Left hindlimb (tissue), 1 donor: Measurements from ENCODE around the gene CTIF.

ENCODE experiments used
- DNase-seq: peaks from one replicate; pipeline ENCODE4 v3.0.0-alpha.2; 2018

The CTIF gene

DNA sequence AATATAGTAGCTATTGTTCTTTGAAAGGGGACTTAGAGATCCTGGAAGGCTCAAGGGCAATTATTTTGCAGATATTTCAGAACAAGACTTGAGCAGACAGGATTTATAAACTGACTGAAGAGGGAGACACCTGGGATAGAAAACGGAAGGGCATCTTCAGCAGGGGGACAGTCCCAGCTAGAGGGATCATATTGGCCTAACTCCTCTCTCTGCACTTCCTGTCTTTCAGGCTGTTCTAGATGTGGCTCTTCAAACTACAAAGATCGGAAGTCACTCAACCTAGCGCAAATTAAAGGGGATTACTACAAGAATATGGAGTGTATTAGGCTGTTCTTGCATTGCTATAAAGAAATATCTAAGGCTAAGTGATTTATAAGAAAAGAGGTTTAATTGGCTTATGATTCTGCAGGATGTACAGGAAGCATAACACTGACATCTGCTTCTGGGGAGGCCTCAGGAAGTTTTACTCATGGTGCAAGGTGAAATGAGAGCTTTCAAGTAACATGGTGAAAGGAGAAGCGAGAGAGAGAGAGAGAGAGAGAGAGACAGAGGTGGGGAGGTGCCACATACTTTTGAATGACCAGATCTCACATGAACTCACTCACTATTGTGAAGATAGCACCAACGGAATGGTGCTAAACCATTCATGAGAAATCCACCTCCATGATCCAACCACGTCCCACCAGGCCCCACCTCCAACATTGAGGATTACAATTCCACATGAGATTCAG is 5.3 kb upstream of the CTIF start:
- DNase-seq, result no peak

DNA sequence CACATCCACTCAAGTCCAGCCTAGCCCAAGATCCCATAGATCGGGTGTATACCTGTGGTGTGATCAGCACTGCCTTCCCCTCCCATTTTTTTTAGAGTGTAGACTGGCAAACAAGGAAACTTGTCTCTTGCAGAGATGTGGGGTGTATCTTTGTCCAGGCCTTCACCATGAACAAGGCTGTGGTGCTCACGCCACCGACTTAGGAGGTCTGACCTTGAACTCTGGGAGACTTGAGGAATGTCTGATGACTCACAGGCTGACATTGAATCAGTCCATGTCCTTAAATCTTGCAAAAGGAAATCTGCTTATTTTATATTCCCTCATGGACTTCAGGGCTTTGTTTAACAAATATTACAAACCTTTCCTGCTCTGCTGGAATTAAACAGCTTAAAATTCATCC is 4.5 kb upstream of the CTIF start:
- DNase-seq, result no peak

GRCh38 chr18:48535956-48536355 is 2.9 kb upstream of the CTIF start:
- no peak for DNase-seq

DNA sequence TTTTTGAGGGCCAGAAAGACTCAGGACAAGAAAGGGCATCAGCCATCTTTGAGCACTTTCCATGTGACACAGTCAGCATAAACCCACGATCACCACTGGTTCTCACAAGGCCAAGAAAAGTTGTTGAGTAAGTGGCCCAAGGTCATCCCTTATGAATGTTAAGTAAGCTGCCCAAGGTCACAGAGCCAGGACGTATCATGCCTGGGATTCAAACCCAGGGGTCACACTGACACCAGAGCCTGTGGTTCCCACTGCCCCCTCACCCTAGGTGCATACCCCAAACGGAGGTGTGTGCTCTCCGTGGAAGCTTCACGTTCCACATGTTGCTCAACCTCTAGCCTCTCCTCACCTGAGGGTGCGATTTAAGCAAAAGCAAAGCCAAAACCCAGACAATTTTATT is 2.3 kb upstream of the CTIF start:
- DNase-seq, result no peak

- DNase-seq, result peak; percentile 69
Measured at GRCh38 chr18:48539406-48540250, 797 bp downstream of the CTIF start.

GRCh38 chr18:48540251-48541025 is 1.6 kb downstream of the CTIF start:
- peak; percentile 75 for DNase-seq

- peak; percentile 84 for DNase-seq
Measured at GRCh38 chr18:48541026-48541746, 2.4 kb downstream of the CTIF start.

DNA sequence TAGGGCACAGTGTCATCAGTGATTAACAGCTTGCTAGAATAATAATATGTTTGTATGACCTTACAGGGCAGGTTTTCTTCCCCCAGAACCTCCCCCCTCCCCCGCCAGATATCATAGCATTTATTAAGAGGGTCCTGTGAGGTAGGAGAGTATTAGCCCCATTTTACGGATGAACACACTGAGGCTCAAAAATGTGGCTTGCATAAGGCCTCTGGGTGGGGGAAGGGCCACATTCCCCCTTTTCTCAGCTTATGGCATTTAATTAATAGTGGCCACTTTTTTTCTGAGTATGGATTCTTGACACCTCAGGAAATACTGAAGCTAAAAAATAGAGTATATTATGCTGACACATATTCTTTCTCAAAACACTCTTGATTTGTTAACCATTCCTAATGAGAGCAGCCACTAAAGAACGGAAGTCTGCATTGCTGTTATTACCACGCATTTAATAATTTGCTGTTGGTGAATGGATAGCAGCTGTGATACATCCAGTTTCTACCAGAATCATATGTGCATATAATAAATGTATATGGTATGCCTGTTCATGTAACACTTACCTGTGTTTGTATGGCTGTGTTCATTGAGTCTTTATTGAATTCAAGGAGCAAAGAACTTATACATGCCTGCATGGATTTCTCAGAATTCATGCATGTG is 3.0 kb downstream of the CTIF start:
- no peak for DNase-seq

- no peak for DNase-seq
Measured at GRCh38 chr18:48542513-48543181, 3.8 kb downstream of the CTIF start.

DNA sequence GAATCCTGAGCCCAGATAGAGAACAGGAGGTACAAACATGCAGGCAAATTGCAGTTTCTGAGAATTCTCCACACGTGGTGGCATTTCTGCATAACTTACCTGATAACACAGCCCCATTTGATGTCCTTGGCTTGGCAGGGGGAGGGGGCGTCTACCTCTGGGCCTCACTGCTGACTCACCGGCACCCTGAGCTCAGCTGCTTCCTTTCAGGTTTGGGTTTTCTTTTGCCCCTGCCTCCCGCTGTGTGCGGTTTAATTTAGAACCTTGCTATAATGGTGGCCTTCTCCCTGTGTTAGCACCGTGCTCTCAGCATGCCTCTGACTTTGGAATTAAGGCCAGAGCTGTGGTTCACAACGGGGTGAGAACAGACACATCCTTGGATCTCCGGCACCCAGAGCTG is 4.4 kb downstream of the CTIF start:
- no peak for DNase-seq

- no peak for DNase-seq
Measured at GRCh38 chr18:48544116-48544515, 5.3 kb downstream of the CTIF start.

DNA sequence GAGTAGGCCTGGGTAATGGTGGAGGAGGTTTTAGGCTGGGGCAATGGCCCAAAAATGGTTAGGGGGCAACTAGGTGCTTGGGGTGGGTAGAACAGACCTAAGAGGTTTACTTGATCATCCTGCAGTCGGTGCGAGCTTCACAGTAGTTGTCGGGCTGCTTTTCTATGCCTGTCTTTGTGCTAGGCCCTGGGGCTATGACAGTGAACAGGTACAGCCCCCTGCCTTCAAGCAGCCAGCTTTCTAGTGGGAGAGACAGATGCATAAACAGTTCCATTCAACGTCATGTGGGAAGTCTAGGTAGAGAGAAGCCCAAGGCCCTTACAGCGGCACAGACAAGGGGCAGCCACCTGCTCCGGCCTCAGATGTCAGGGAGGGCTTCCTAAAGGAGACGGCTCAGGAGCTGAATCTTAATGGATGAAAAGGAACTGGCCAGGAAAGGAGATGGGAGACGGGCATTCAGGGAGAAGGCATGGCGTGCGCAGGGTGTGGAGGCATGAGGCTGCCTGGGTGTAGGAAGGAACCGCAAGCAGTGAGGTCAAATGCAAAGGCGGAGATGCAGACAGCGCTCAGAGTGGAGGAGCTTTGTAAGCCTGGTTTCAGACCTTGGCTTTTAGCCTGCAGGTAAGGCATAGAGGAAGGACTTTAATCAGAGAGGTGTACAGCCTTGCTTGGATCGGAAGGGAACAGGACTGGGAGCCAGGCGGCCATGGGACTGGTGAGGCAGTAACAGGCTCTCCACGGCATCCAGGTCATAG is 6.0 kb downstream of the CTIF start:
- no peak for DNase-seq

GRCh38 chr18:48545757-48546321 is 7.0 kb downstream of the CTIF start:
- DNase-seq, result peak; percentile 81

GRCh38 chr18:48546396-48546795 is 7.6 kb downstream of the CTIF start:
- no peak for DNase-seq

DNA sequence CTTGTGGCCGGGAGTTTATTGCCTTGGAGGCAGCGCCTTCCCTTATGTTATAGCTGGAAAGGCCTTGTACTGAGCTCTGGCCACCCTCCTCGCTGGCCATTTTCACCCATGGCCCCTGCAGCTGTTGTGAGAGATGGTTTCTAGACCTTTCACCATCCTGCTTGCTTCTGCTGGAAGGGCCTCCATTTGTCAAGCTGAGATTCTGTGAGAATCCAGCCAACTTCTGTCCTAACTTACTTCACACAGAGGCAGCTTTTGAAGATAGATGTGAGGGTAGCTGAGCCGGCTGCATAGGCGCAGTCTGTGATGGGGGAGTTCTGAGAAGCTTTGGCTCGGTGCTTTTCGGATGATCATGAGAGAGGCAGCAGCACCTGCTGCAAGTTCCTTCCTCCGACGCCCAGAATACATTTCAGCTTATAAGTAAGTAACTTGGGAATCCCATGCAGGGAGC is 8.7 kb downstream of the CTIF start:
- no peak for DNase-seq

DNA sequence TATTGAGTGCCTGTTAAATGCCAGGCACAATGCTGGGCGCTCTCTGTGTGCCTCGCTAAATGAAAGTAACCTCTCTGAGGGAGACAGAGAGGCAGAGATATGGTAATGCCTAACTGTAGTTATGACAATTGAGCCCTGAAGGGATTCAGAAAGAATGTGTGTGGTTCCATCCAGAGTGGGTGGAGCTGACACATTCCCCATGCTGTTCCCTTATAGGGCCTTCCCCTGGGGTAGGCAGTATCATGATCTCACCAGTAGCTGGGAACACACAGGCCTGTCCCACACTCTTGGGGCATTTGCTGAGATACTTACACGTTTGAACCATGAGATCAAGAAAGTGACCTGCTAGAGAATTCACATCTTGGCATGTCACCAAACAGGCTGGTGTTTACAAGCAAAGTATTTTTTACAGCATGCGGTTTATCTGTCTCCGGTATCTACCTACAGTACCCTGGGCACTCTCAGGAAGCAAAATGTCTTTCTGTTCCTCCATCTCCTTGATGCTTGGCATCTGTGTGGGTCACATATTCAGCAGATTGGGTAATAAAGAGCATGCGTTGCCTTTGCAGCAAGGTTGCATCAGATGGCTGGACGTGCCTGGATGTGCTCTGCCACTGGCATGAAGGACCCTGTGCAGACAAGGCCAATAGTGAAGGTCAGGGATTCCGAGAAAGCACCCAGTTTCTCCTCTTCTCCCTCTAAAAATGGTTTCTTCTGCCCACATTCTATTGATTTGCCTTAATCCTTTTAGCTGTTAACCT is 9.4 kb downstream of the CTIF start:
- DNase-seq, result peak; percentile 38

DNA sequence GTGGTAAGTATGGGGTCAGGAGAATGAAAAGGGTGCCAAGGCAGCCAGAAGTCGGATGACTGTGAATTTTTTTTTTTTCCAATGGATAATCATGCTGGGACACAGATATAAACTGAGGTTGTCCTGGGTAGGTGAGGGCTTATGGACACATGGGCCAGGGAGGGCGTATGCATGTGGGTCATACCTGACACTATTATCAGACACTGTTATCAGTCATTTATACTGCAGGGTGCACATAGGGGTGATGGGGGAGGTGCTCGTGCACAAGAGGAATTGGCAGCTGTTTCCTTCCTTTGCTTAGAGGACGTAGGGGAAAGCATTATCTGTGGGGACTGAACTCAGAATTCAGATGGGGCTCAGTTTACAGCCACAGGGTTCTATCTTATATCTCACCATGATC is 10.1 kb downstream of the CTIF start:
- peak; percentile 5 for DNase-seq

- DNase-seq, result peak; percentile 14
Measured at GRCh38 chr18:48550101-48550729, 11.4 kb downstream of the CTIF start.

DNA sequence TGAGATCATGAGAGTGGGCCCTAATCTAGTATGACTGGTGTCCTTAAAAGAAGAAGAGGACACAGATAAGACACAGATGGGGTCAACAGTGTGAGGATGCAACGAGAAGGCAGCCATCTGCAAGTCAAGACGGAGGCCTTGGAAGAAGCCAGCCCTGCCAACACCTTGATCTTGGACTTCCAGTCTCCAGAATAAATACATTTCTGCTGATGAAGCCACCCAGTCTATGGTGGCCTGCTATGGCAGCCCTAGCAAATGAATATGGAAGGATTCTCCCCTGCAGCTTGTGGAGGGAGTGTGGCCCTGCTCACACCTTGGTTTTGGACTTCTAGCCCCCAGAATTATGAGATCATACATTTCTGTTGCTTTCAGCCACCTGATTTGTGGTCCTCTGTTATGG is 12.3 kb downstream of the CTIF start:
- DNase-seq, result peak; percentile 2
